8988T (cell line): ENCODE measurements around the gene THBS1.
A peak's percentile ranks its signal among the peaks of the same experiment; 100 is the strongest.

ENCODE experiments used
- DNase-seq: peaks from one replicate; pipeline ENCODE4 v3.0.0; 2011

THBS1 gene

DNA sequence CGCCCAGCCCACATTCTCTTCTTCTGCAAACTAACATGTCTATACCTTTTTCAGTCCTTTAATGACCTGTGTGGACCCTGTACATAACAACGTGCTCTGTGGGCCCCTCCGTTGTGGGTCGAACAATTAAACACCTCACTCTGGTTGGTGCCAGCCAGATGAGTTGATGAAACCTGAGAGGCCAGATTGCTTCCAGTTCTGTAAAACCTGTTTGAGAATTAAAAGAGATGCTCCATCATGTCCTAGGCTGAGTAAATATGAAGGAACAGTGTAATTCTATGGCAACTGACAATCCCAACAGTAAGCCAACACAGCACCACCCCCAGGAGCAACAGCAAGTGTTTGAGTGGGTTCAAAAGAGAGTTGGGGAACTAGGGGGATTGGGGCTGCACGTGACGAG is 5.7 kb upstream of the THBS1 start:
- DNase-seq, result no peak

DNA sequence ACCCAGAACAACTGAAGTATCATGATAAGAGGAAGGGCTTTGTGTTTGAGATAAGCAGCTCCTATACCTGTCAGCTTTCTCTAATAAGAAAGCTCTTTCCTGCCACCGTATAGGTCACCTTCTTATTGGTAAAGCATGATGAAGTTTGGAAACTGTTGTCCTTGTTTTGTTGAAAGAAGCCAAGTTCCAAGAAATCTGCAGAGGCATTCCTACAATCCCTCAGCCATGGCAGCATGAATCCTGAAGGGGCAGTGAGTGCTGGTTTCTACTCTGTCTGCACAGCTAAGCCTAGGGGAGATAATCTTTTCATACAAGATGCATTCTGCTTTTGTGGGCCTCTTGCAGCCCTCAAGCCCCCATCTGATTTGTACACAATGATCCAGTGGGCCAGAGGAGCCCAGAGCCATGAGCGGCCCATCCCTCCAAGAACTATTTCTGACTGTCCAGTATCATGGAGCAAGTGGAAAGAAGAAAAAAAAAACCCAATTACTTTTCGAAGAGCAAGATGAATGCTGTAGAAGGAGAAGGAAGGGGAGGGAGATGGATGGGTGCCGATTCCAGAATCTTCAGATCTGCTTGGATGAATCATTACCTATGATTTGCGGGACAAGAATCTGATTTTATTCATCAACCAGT is 1.9 kb upstream of the THBS1 start:
- DNase-seq, result no peak

GRCh38 chr15:39579487-39580116 is 1.3 kb upstream of the THBS1 start:
- DNase-seq, result peak; percentile 40

DNA sequence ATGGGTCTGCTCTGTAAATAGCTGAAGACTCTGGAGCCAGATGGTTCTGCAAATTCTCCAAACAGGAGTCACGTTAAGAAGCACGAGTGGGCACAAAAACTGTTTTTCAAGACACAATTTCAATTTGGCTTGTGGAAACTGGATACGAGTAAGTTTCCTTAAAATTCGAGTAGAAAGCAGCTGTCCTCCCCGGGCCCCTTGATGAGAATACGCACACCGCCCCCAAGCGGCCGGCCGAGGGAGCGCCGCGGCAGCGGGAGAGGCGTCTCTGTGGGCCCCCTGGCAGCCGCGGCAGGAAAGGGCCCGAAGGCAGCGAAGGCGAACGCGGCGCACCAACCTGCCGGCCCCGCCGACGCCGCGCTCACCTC is 778 bp upstream of the THBS1 start:
- DNase-seq, result peak; percentile 60

GRCh38 chr15:39581242-39581792 is 438 bp downstream of the THBS1 start:
- DNase-seq, result no peak

GRCh38 chr15:39581793-39582285 is 960 bp downstream of the THBS1 start:
- peak; percentile 49 for DNase-seq

DNA sequence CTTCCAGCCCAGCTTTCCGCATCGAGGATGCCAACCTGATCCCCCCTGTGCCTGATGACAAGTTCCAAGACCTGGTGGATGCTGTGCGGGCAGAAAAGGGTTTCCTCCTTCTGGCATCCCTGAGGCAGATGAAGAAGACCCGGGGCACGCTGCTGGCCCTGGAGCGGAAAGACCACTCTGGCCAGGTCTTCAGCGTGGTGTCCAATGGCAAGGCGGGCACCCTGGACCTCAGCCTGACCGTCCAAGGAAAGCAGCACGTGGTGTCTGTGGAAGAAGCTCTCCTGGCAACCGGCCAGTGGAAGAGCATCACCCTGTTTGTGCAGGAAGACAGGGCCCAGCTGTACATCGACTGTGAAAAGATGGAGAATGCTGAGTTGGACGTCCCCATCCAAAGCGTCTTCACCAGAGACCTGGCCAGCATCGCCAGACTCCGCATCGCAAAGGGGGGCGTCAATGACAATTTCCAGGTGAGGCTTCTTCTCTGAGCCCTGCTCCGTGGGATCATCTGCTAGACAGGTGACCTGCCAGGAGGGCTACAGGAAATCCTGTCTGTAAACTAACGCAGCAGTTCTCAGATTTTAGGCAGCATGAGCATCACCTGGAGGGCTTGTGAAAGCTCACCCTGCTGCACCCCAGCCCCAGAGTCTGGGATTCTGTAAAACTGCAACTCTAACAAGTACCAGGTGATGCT is 1.6 kb downstream of the THBS1 start:
- DNase-seq, result no peak

DNA sequence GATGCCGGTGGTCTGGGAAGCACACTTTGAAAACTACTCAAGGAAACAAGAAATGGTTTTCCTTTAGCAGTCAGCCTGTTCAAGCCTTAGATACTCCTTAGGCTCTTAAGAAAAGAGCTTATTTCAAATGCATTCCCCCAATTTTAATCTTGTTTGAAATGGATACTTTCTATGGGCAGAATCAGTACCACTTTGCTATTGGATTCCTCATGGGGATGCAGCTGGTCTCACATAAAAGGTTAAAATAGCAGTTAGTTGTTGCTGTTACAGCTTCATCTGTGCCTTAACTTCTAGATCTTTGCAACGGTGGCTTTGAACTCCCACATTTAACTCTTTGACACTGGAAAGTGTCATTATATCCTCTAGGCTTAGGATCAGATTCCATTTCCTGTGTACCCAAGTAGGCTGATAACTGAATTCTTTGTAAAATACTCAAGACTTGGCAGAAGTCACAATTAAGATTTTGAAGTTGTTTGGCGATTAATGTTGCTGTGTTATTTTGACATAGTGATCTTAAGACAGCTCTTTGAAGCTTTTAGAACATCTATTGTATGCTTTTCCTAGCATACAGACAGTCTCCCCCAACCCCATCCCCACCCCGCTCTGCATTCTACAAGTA is 2.2 kb downstream of the THBS1 start:
- no peak for DNase-seq

DNA sequence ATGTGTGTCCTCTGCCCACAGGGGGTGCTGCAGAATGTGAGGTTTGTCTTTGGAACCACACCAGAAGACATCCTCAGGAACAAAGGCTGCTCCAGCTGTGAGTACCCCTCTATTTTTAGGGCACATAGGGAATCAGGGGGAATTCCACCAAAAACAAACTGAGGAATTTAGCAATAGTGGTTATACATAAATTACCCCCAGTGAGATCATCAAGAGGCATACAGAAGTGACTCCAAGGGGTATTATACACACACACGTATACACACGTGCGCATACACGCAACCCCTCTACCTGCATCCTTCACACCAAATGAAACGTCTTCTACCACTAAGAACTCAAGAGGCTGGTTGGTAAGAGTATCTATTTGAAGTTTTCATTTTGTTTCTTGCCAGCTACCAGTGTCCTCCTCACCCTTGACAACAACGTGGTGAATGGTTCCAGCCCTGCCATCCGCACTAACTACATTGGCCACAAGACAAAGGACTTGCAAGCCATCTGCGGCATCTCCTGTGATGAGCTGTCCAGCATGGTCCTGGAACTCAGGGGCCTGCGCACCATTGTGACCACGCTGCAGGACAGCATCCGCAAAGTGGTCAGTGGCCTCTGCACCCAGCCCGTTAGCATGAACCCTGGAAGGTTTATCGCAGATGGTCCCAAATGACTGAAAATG is 2.9 kb downstream of the THBS1 start:
- DNase-seq, result peak; percentile 37

GRCh38 chr15:39584266-39584659 is 3.4 kb downstream of the THBS1 start:
- no peak for DNase-seq

- DNase-seq, result no peak
Observed at GRCh38 chr15:39584662-39585388, 3.9 kb downstream of the THBS1 start.

DNA sequence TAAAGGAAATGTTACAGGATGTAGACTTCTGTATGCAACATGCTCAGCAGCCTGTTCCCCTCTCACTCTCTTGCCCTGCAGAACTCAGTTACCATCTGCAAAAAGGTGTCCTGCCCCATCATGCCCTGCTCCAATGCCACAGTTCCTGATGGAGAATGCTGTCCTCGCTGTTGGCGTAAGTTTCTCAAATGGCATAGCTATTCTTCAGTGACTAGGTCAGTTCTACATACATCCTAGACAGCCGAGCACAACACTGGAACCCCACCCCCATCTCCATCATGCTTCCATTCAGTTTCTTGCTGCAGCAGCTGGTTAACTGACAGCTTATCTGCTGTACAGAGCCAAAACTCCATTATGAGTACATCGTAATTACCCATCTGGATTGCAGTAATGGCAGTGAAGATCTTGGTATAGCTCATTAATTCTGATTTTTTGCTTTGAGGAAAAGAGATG is 4.5 kb downstream of the THBS1 start:
- no peak for DNase-seq

GRCh38 chr15:39585871-39586301 is 5.0 kb downstream of the THBS1 start:
- DNase-seq, result no peak

DNA sequence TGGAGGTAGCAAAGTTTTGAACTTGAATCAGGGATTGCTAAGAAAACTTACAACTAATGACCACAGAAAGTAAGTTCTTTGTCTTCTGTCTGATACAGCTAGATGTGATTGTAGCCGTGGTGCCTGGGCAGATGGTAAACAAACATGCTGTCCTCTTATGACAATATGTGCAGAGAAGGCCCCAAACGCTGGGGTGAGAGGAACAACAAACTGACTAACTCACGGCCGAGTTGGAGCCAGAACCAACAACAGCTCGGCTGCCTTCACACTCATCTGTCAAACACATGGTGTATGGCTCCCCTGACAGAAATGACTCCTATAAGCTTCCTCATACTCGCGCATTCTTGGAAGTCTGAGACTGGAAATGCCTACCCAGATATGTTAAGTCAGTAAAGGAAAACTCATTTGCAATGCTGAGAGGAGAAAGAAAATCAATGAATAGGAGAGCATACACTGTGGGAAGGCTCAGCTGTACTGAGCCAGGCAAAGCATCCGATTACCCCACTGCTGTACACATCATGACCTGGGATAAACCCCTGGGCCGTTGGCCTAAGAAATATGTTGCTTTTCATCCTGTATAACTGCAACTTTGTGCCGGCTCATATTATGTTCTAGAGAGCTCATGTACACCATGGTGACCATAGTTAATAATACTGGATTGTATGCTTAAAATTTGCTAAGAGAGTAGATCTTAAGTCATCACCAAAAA is 5.7 kb downstream of the THBS1 start:
- no peak for DNase-seq

DNA sequence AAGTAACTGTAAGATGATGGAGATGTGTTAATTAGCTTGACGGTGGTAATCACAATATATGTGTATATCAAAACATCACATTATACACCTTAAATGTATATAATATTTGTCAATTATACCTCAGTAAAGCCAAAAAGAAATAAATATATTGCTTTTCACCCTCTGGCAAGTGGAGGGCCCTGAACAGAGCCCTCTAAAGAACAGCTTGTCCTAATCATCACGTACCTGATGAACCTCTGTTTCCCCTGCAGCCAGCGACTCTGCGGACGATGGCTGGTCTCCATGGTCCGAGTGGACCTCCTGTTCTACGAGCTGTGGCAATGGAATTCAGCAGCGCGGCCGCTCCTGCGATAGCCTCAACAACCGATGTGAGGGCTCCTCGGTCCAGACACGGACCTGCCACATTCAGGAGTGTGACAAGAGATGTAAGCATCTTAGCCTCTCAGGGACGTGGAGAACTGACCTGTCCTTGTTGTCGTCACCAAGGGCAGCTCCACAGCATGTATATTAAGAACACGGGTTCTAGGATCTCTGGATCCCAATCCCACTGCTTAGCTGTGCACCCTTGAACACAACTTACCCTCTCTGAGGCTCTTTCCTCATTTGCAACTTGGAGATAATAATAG is 6.3 kb downstream of the THBS1 start:
- no peak for DNase-seq

- DNase-seq, result no peak
Observed at GRCh38 chr15:39587731-39588530, 7.1 kb downstream of the THBS1 start.

- no peak for DNase-seq
Observed at GRCh38 chr15:39588531-39589192, 7.8 kb downstream of the THBS1 start.

- DNase-seq, result no peak
Observed at GRCh38 chr15:39589193-39589814, 8.4 kb downstream of the THBS1 start.
